Left lung (tissue), 14 donors: Measurements from ENCODE around the gene ERN2. TPM values are rescaled to one million over a fixed set of nuclear protein-coding genes. Genes with fewer than 3 reads are reported as not detected.

ENCODE experiments used
- ATAC-seq: fragments of 200-7000 bp; cut with Tn5 transposase; one replicate; pipeline ENCODE4 v1.9.1; 2020; ENCODE audit warnings: moderate library complexity
- DNase-seq, 4 donors: peaks; one replicate each; pipeline ENCODE4 v3.0.0-alpha.2; 2013 to 2020
- H3K27ac ChIP-seq, 2 donors: fragments of 200-600 bp; sonication (generic) in 1 of 2; one replicate each; pipeline versions ENCODE4 v1.5.0 to v1.8.0; 2020 to 2021
- H3K27me3 ChIP-seq, 2 donors: fragments of 200-600 bp; sonication (generic) in 1 of 2; one replicate each; pipeline versions ENCODE4 v1.5.0 to v1.8.0; 2020 to 2021
- H3K36me3 ChIP-seq, 2 donors: fragments of 200-600 bp; sonication (generic) in 1 of 2; one replicate each; pipeline versions ENCODE4 v1.5.0 to v1.8.0; 2020 to 2021
- H3K4me1 ChIP-seq, 2 donors: fragments of 200-600 bp; one replicate each; pipeline ENCODE4 v1.8.0; 2021
- H3K4me3 ChIP-seq, 2 donors: fragments of 200-600 bp; sonication (generic) in 1 of 2; one replicate each; pipeline versions ENCODE4 v1.5.0 to v1.8.0; 2020 to 2021; ENCODE audit warnings: mild to moderate bottlenecking in 1 of 2
- H3K9me3 ChIP-seq, 2 donors: fragments of 200-600 bp; sonication (generic) in 1 of 2; one replicate each; pipeline versions ENCODE4 v1.5.0 to v1.8.0; 2020 to 2021
- CTCF ChIP-seq, 2 donors: fragments of 200-600 bp; sonication (generic) in 1 of 2; IDR thresholded peaks; one replicate each; pipeline versions ENCODE4 v1.5.0 to v1.8.0; 2021; ENCODE audit warnings: antibody characterized with exemption in 2 of 2
- intact Hi-C, 2 donors: fragments of 100-400 bp; cut with DNase I; formaldehyde crosslinking; loops; one replicate each; pipeline versions ENCODE4 v1.11.2 to v1.14.2; 2022
- long read RNA-seq, 12 donors: library from polyadenylated mRNA in 2 of 12; unstranded in 2 of 12; transcript quantifications; one replicate each; pipeline ENCODE4 v2.0.0 and lab custom pipeline, GENCODE V29; 2019 to 2026
- polyA plus RNA-seq, 6 donors: library from polyadenylated mRNA; unstranded; fragments of 120-200 nt; gene quantifications; one replicate each; pipeline ENCODE4 v1.2.1, GENCODE V29; 2013; ENCODE audit not compliant: insufficient read length in 6 of 6
- total RNA-seq, 2 donors: library from RNA; stranded (reverse); fragmentation: NEBNext Ultra II Directional; extraction: Animal tissue kit (Norgen Biotek cat#: 25700); gene quantifications; one replicate each; pipeline ENCODE4 v1.2.1, GENCODE V29; 2021
- donor health status: DM: no; HTN: yes; CAD: no.
- donor health status: DM: no; HTN: no; CAD: no.

ERN2 gene
- total RNA-seq: under 1 TPM in 1 of 2 donors, not detected in 1; 0.84 TPM
- under 1 TPM; 0.10 to 0.35 (median 0.18) TPM for polyA plus RNA-seq
- long read RNA-seq, donor 1: 0 reads
- long read RNA-seq, donor 2: 0 reads
- long read RNA-seq, donor 3: 0 reads
- long read RNA-seq, donor 4: 0 reads
- long read RNA-seq, donor 5: 0 reads
- long read RNA-seq, donor 6: 0 reads
- long read RNA-seq, donor 7: 0 reads
- long read RNA-seq, donor 8: 0 reads
- long read RNA-seq, donor 9: 0 reads
- long read RNA-seq, donor 10: 0 reads
- long read RNA-seq, donor 11: 0 reads
- long read RNA-seq, donor 12: 0 reads

GRCh38 chr16:23712976-23713375 is at the start of gene ERN2:
TSS of gene ERN2 (minus strand) at chr16:23713222. CDS start at chr16:23713187, 35 bp downstream.
- DNase-seq: peak in 1 of 4 donors; percentile 79
- intact Hi-C loops: no loop called here
- no peak for ATAC-seq
- Histone ChIP-seq H3K36me3 (no peaks in the 10 kb centered on the region), H3K27ac (no peak within 1 kb of the TSS), H3K4me1 (no peaks in the 10 kb centered on the region), H3K4me3 (no peak within 1 kb of the TSS), H3K27me3 (peaks cover 13 to 73% of the 10 kb centered on the region in 2 donors), H3K9me3 (peaks cover 0 to 18% of the 10 kb centered on the region in 2 donors)
- TF ChIP-seq CTCF (IDR thresholded peaks at IDR 0.05): no peak

DNA sequence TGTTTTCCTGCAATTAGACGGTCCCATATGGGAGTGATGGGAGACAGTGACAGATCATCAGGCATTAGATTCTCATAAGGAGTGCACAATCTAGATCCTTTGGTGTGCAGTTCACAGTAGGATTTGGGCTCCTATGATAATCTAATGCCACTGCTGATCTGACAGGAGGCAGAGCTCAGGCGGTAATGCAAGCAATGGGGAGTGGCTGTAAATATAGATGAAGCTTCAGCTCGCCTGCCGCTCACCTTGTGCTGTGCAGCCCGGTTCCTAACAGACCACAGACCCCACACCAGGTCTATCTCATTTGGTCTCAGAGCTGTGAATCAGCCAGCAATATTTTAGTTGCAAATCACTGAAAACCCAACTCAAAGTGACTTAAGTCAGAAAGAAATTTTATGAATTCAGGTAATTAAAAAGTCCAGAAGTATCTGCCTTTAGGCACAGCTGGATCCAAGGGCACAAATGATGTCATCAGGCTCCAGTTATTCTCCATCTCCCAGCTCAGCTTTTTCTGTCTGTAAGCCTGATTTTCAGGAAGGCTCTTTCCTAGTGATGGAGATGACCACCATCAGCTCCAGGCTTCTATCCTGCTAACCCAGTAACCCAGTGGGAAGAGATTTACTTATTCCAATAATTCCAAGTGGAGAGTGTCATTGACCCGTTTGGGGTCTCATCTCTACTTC is 45.1 kb upstream of the ERN2 start:
- H3K27ac ChIP-seq: no peak overlapping the region
- TF ChIP-seq CTCF (IDR thresholded peaks at IDR 0.05): no peak
- peaks cover 0 to 9% of the 10 kb centered on the region in 2 donors for H3K4me1 ChIP-seq
- H3K9me3 ChIP-seq: no peaks in the 10 kb centered on the region
- peaks cover 21 to 68% of the 10 kb centered on the region in 2 donors for H3K27me3 ChIP-seq
- DNase-seq (no peak), ATAC-seq (no peak)
- no peak overlapping the region for H3K4me3 ChIP-seq
- no peaks in the 10 kb centered on the region for H3K36me3 ChIP-seq
- intact Hi-C loops: no loop called here

- TF ChIP-seq CTCF (IDR thresholded peaks at IDR 0.05): no peak
- Histone ChIP-seq H3K27me3 (peaks cover 21 to 78% of the 10 kb centered on the region in 2 donors), H3K36me3 (no peaks in the 10 kb centered on the region), H3K9me3 (no peaks in the 10 kb centered on the region), H3K27ac (no peak overlapping the region), H3K4me3 (no peak overlapping the region), H3K4me1 (peaks cover 0 to 9% of the 10 kb centered on the region in 2 donors)
- intact Hi-C loops: no loop called here
- no peak for ATAC-seq
- no peak for DNase-seq
Measured at GRCh38 chr16:23757116-23757515, 44.1 kb upstream of the ERN2 start.

GRCh38 chr16:23755484-23755809 is 42.4 kb upstream of the ERN2 start:
- Histone ChIP-seq H3K27ac (no peak overlapping the region), H3K36me3 (no peaks in the 10 kb centered on the region), H3K9me3 (no peaks in the 10 kb centered on the region), H3K4me1 (peaks cover 0 to 9% of the 10 kb centered on the region in 2 donors), H3K27me3 (peaks cover 21 to 81% of the 10 kb centered on the region in 2 donors), H3K4me3 (no peak overlapping the region)
- ATAC-seq (no peak), DNase-seq (no peak)
- no peak for TF ChIP-seq CTCF (IDR thresholded peaks at IDR 0.05)
- intact Hi-C loops: no loop called here
